Dendritic cell treated with granulocyte-macrophage colony-stimulating factor and Interleukin-4, amounts not matched to agents 40 ng/mL and 50 ng/mL, for 4 days (primary cell): ENCODE results near the gene MTFR1L.

Experiments used
- H3K27ac Mint-ChIP-seq: one replicate; pipeline ENCODE4 v1.8.0; 2022; ENCODE audit warnings: mild to moderate bottlenecking, mixed read lengths
- H3K27me3 Mint-ChIP-seq: one replicate; pipeline ENCODE4 v1.8.0; 2022; ENCODE audit warnings: mild to moderate bottlenecking, mixed read lengths
- H3K36me3 Mint-ChIP-seq: one replicate; pipeline ENCODE4 v1.8.0; 2022; ENCODE audit warnings: low read depth, mixed read lengths
- H3K4me1 Mint-ChIP-seq: one replicate; pipeline ENCODE4 v1.8.0; 2022; ENCODE audit warnings: low read depth, mixed read lengths
- H3K4me3 Mint-ChIP-seq: one replicate; pipeline ENCODE4 v1.8.0; 2022; ENCODE audit warnings: mild to moderate bottlenecking, moderate library complexity, mixed read lengths
- H3K9me3 Mint-ChIP-seq: one replicate; pipeline ENCODE4 v1.8.0; 2022; ENCODE audit warnings: mixed read lengths
- intact Hi-C: fragments of 100-400 bp; cut with micrococcal nuclease; formaldehyde crosslinking; loops from one replicate; pipeline ENCODE4 v1.15.0; 2022

MTFR1L gene

DNA sequence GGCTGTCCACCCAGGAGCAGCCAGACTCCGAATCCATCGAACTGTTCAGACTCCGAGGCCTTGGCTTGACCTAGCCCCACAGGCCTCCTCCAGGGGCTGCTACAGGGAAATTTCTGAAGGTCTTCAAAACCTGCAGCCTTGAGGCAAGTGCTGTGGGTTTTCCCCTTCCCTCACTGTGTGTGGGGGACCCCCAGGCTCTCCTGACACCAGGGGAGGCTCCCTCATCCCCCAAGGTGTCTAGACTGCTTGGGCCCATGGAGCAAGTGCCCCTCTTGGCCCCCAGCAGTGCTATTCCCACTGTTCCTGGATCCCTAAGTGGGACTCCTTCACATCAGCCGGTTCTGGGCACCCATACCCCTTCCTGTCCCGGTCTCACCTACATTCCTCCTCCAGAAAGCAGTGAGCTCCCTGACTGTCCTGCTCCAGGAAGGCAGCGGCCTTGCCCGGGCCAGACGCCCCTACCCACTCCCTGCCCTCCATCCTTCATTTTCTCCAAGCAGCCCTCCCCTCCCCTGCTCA lies 54.9 kb downstream of the MTFR1L start:
- Mint-ChIP-seq H3K9me3 (no peaks in the 10 kb centered on the region), H3K36me3 (peaks cover 3% of the 10 kb centered on the region), H3K27me3 (peaks cover 12% of the 10 kb centered on the region), H3K4me1 (peaks cover 56% of the 10 kb centered on the region), H3K4me3 (peak overlapping the region; percentile 88), H3K27ac (peak overlapping the region; percentile 72)
- intact Hi-C loops, result no loop called here

DNA sequence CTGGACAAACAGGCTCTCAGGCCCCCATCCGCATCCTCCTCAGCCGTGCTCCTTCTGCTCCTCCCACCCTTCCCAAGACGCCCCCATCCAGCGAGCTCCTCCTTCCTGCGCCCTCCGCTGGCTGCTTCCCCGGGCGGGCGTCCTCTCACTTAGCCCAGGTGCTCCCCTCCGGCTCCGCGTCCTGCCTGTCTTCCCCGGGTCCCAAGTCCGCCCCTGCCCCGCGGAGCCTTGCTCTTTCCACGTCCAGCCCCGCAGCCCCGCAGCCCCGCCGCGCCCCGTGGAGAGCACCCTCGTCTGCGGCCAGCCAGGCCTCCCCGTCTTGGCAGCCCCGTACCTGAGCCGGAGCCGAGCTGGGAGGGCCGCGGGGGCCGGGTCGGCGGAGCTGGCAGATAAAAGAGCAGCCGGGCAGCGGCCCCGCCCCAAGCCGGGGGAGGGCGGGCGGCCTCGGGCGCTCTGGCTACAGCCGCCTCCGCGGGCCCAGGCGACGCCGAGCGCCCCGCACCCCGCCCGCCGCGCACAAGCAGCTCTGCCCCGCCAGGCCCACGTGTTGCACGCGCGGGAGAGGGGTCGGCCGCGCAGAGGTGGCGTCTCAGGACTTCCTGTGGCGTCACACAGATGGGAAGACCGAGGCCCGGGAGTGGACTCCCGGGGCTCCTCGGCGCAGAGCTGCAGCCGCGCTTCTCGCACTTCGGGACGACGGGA lies 55.6 kb downstream of the MTFR1L start, which contains the start of gene PAQR7:
TSS of gene PAQR7 (minus strand) at position 555 of the 702 bp plus-strand sequence. CDS start 11,869 bp downstream, outside the sequence.
- peak within 1 kb of the TSS; percentile 72 for H3K27ac Mint-ChIP-seq
- peak within 1 kb of the TSS; percentile 88 for H3K4me3 Mint-ChIP-seq
- peaks cover 54% of the 10 kb centered on the region for H3K4me1 Mint-ChIP-seq
- peaks cover 12% of the 10 kb centered on the region for H3K27me3 Mint-ChIP-seq
- no peaks in the 10 kb centered on the region for H3K36me3 Mint-ChIP-seq
- intact Hi-C loops, result no loop called here
- H3K9me3 Mint-ChIP-seq, result no peaks in the 10 kb centered on the region

GRCh38 chr1:25875856-25876692 lies 56.3 kb downstream of the MTFR1L start:
- Mint-ChIP-seq H3K4me3 (peak overlapping the region; percentile 88), H3K27me3 (peaks cover 12% of the 10 kb centered on the region), H3K27ac (peak overlapping the region; percentile 72), H3K9me3 (no peaks in the 10 kb centered on the region), H3K36me3 (no peaks in the 10 kb centered on the region), H3K4me1 (peaks cover 49% of the 10 kb centered on the region)
- intact Hi-C loops, result no loop called here

- no peaks in the 10 kb centered on the region for H3K9me3 Mint-ChIP-seq
- H3K27ac Mint-ChIP-seq, result no peak overlapping the region
- H3K4me1 Mint-ChIP-seq, result peaks cover 42% of the 10 kb centered on the region
- H3K36me3 Mint-ChIP-seq, result no peaks in the 10 kb centered on the region
- H3K27me3 Mint-ChIP-seq, result peaks cover 12% of the 10 kb centered on the region
- intact Hi-C loops, result no loop called here
- H3K4me3 Mint-ChIP-seq, result no peak overlapping the region
Observed at GRCh38 chr1:25876693-25877077, 56.9 kb downstream of the MTFR1L start.

GRCh38 chr1:25877155-25877554 lies 57.4 kb downstream of the MTFR1L start:
- Mint-ChIP-seq H3K4me1 (peaks cover 38% of the 10 kb centered on the region), H3K27ac (no peak overlapping the region), H3K4me3 (no peak overlapping the region), H3K27me3 (peaks cover 12% of the 10 kb centered on the region), H3K36me3 (no peaks in the 10 kb centered on the region), H3K9me3 (no peaks in the 10 kb centered on the region)
- intact Hi-C loops, result no loop called here

GRCh38 chr1:25878690-25879089 lies 58.9 kb downstream of the MTFR1L start:
- Mint-ChIP-seq H3K27ac (no peak overlapping the region), H3K27me3 (peaks cover 12% of the 10 kb centered on the region), H3K4me1 (peaks cover 22% of the 10 kb centered on the region), H3K4me3 (no peak overlapping the region), H3K36me3 (no peaks in the 10 kb centered on the region), H3K9me3 (no peaks in the 10 kb centered on the region)
- intact Hi-C loops, result no loop called here

DNA sequence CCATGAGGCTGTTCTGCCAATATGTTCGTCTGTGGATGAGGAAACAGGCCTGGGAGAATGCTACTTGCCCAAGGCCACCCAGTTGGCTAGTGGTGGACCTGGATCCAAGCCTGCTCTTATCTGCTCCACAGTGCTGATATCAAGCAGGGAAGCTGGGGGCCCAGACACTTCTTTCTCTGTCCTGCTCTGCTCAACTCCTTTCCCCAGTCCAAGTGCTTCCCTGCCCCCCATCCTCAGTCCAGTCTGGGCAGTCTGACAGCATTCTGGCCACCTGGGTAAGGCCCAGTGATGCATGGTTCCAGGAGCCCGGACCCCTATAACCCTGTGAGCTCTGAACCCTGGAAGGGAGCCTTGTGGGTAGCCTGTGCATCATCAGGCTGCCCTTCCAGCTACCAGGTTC lies 59.9 kb downstream of the MTFR1L start:
- Mint-ChIP-seq H3K27ac (no peak overlapping the region), H3K36me3 (no peaks in the 10 kb centered on the region), H3K9me3 (no peaks in the 10 kb centered on the region), H3K4me1 (peaks cover 17% of the 10 kb centered on the region), H3K4me3 (no peak overlapping the region), H3K27me3 (peaks cover 12% of the 10 kb centered on the region)
- intact Hi-C loops, result no loop called here

GRCh38 chr1:25880518-25880917 lies 60.8 kb downstream of the MTFR1L start:
- Mint-ChIP-seq H3K4me3 (no peak overlapping the region), H3K27me3 (peaks cover 10% of the 10 kb centered on the region), H3K9me3 (no peaks in the 10 kb centered on the region), H3K36me3 (no peaks in the 10 kb centered on the region), H3K4me1 (peaks cover 11% of the 10 kb centered on the region), H3K27ac (no peak overlapping the region)
- intact Hi-C loops, result no loop called here

GRCh38 chr1:25881266-25881665 lies 61.5 kb downstream of the MTFR1L start:
- intact Hi-C loops, result no loop called here
- no peak overlapping the region for H3K27ac Mint-ChIP-seq
- no peaks in the 10 kb centered on the region for H3K9me3 Mint-ChIP-seq
- H3K36me3 Mint-ChIP-seq, result no peaks in the 10 kb centered on the region
- no peak overlapping the region for H3K4me3 Mint-ChIP-seq
- peaks cover 5% of the 10 kb centered on the region for H3K27me3 Mint-ChIP-seq
- H3K4me1 Mint-ChIP-seq, result peaks cover 6% of the 10 kb centered on the region
